ENCODE data around the gene FXYD5.
"Not testable (repeated sequence)": the region's sequence is repeated elsewhere in the genome, so short reads cannot be mapped to it uniquely, and the experiment has no call there.

The FXYD5 gene

DNA sequence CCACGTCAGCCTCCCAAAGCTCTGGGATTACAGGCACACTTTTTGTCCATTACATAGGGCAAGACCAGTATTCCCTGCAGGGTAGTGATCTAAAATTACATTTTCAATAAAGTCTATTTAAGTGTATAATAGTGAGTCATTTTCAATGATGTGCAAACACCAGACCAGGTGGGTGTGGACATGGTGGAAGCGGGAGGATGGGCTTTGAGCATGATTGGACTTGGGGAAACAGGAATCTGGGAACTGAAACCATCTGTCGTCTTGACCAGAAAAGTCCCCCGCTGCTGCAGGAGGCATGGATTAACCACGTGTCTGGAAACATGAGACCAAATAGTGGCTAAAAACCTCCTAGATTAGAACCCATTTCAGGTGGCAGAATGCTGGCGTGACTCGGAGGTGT lies 34.0 kb upstream of the FXYD5 start:
- no peak for DNase-seq (ENCODE audit: low read depth)

- DNase-seq (ENCODE audit: low read depth): no peak
These were observed 33.6 kb upstream of the FXYD5 start for GRCh38 chr19:35120898-35121297.

DNA sequence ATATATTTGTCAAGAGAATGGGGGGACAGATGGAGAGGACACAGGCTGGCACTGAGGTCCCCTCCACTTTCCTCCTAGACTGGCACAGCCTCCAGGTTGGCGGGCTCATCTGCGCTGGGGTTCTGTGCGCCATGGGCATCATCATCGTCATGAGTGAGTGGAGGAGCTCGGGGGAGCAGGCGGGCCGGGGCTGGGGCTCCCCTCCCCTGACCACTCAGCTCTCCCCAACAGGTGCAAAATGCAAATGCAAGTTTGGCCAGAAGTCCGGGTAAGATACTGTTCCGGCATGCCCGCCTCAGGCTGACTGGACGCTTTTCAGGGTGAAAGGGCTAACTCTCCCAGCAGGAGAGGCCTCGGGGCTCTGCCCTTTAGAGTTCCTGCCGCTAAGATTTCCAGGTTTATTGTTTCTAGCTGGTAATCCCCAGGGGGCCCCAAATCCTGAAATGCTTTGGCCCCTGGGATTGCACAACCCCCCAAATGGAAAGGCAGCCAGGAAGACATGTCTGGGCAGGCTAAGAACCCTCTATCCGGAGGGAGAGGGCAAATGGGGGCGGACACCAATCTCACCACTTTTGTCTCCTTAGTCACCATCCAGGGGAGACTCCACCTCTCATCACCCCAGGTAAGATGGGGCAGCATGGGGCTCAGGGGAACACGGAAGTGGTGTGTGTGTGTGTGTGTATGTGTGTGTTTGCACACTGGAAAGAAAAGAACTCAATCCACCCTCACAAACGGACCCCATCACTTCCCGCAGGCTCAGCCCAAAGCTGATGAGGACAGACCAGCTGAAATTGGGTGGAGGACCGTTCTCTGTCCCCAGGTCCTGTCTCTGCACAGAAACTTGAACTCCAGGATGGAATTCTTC lies 31.6 kb upstream of the FXYD5 start:
- DNase-seq (ENCODE audit: low read depth): no peak

GRCh38 chr19:35123573-35123972 lies 31.0 kb upstream of the FXYD5 start:
- DNase-seq (ENCODE audit: low read depth): no peak

GRCh38 chr19:35124098-35125060 lies 30.2 kb upstream of the FXYD5 start:
- DNase-seq (ENCODE audit: low read depth): peak; percentile 81

GRCh38 chr19:35125270-35125717 lies 29.2 kb upstream of the FXYD5 start:
- DNase-seq (ENCODE audit: low read depth): no peak

DNA sequence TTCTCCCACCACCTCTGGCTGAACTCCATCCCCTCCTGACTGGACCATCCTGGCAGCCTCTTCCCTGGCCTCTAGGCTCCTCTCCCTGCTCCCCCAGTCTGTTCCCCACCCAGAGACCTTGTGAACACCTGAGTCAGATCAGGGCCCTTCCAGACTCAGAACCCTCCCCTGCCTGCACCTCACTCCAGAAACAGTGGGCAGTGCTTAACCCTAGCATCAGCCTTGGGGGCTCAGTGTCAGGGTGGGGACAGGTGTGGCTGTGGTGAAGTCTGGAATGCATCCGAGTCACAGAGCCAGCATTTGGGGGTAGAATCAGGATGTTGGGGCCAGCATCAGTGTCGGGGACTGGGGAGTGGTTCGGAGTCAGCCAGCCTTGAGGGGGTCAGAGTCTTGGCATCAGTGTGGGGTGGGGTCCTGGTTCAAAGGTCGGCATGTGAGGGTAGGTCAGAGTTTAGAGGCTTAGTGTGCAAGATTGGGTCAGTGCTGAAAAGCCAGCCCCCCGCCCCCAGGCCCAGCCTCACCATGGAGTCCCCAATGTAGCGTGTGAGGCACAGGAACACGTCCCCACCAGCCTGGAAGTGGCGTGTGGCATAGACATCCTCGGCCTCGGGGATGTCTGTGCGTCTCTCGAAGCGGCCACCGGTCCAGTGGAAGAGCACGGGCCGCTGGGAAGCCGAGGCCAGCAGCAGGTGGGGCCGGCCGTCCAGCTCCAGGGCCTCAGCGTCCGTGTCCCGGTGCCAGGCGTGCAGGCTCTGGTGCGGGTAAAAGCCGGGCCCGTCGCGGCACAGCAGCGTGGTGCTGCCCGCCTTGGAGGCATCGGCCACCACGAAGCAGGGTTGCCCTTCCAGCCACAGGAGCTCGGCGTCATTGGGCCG lies 28.5 kb upstream of the FXYD5 start:
- no peak for DNase-seq (ENCODE audit: low read depth)

- DNase-seq (ENCODE audit: low read depth): no peak
These were observed 27.9 kb upstream of the FXYD5 start for GRCh38 chr19:35126624-35126959.

DNA sequence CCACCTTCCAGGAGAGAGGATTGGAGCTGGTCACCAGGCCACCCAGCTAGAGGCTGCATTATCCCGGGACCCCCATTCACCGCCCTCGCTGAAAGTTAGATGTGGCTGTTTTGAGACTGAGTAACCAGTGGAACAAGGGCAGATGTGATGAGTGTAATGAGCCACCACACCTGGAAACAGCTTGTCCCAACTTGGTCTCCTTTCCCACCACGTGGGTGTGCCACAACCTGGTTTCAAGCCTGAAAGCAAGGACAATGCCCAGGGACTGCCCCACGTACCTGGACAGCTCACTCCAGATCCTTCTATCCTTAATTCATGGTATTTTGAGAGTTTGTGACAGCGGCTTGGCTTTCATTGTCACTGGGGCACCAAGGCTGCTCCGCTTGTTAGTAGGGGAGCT lies 26.7 kb upstream of the FXYD5 start:
- no peak for DNase-seq (ENCODE audit: low read depth)

DNA sequence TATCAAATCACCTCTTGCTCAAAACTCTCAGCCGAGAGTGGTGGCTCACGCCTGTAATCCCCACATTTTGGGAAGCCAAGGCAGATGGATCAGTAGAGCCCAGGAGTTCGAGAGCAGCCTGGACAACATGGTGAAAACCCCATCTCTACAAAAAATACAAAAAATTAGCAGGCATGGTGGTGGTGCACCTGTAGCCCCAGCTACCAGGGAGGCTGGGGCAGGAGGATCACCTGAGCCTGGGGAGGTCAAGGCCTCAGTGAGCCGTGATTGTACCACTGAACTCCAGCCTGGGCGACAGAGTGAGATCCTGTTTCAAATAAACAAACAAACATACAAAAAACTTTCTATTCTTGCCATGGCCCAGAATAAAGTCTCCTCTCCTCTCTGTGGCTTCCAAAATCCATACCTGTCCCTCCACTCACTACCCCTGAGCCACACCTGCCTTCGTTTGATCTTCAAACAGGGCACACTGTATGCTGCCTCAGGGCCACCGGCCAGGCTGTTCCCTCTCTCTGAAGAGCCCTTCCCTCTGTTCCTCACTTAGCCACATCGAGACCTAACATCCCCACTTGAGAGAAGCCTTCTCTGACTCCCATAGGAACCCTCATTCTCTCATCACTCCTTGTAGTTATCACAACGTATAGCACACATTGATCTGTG lies 26.0 kb upstream of the FXYD5 start:
- no peak for DNase-seq (ENCODE audit: low read depth)

DNA sequence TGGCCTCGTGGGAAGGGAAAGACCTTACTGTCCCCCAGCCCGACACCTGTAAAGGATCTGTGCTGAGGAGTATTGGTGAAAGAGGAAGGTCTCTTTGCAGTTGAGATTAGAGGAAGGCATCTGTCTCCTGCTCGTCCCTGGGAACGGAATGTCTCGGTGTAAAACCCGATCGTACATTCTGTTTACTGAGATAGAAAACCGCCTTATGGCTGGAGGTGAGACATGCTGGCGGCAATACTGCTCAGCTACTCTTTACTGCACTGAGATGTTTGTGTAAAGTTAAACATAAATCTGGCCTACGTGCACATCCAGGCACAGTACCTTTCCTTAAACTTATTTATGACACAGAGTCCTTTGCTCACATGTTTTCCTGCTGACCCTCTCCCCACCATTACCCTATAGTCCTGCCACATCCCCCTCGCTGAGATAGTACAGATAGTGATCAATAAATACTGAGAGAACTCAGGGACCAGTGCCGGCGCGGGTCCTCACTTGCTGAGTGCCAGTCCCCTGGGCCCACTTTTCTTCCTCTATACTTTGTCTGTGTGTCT lies 24.7 kb upstream of the FXYD5 start:
- DNase-seq (ENCODE audit: low read depth): not testable (repeated sequence)

DNA sequence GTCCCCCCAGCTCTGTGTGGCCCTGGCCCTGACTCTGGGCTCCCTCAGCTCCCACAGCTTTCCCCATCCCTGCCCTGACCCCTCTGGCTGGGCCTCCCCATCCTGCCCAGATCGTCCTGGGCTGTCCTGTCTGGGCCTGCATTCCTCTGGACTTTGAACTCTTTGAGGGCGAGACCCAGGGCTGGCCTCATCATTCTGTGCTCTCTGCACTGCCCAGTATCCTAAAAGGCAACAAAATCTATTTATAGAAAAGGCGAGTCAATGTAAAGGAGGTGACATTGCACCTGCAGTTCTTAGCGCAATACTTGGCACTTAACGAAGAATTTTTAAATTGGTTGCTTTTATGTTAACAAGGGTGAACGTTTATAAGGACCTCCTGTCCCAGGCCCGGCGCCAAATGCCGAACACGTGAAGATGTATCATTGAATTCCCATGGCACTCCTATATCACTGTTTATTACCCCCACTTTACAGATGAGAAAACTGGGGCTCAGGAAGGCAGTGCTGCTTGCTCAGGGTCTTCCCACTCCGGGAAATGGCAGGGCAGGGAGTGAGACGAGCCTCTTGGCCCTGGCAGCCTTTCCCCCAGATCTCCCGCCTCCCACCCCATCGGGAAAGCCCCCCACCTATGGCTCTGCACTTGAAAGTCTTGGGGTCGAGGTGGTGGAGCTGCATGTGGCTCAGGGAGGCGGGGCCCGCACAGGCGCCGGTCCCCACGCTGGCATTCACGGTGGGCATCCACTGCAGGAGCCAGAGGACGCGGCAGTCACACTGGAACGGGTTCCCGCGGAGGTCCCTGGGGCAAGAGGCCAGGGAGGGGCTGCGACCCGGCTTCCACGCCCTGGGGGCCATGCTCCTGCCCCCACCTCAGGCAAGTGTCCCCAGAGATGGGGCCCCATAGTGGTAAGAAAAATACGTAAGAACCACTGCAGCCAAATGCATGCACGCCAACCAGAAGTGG lies 23.5 kb upstream of the FXYD5 start:
- DNase-seq (ENCODE audit: low read depth): no peak

GRCh38 chr19:35132254-35132653 lies 22.3 kb upstream of the FXYD5 start:
- no peak for DNase-seq (ENCODE audit: low read depth)

DNA sequence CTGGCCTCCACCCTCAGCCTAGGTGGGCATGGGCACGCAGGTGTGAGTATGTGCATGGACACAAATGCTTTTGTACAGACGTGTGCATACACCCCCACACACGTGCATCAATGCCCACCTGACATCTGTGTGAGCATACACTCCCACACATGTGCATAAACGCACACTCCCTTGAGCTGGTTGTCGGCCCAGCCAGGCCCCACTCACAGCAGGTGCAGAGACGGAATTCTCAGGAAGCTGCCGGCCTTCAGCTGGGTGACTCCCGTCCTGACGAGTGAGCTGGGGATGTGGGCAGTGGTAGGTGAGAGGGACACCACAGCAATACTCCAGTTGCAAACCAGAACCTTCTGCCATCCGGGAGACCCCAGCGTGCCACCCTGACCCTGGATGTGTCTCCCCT lies 20.7 kb upstream of the FXYD5 start:
- no peak for DNase-seq (ENCODE audit: low read depth)

DNA sequence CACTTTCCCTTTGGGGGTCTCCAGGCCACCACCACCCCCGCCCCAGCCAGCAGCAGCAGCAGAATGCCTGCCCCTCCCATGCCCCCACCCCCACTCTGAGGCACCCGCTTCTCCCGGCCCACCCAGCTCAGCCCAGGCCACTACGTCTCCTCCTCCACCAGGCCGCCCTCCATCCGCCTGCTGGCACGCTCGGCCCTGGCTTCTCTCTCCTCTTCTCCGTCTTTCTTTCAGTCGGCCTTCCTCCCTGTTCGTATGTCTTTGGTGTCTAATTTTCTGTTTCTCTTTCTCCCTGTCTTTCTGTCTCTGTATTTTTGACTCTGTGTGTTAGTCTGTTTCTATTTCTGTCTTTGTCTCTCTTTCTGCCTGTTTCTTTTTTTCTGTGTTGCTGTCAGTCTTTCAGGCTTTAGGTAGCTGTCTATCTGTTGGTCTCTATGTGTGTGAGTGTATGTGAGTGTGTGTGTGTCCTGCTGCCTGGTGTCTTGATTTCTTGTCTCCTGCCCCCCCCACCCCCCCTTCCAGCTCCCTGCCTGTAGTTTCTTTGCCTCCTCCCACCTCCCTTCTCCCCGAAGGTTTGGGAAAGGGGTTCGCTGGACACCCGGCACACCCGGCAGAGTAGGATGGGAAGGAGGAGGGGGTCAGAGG lies 19.8 kb upstream of the FXYD5 start, which contains the start of gene LGI4:
TSS of gene LGI4 (minus strand) at position 459 of the 642 bp plus-strand sequence. CDS start at position 80, 379 bp downstream.
- no peak for DNase-seq (ENCODE audit: low read depth)

- peak; percentile 46 for DNase-seq (ENCODE audit: low read depth)
These were observed 19.1 kb upstream of the FXYD5 start for GRCh38 chr19:35135389-35135909.

GRCh38 chr19:35136231-35136630 lies 18.3 kb upstream of the FXYD5 start:
- DNase-seq (ENCODE audit: low read depth): no peak

GRCh38 chr19:35136977-35137702 lies 17.4 kb upstream of the FXYD5 start:
- DNase-seq (ENCODE audit: low read depth): no peak

Data from activated T-helper 9 cell treated with anti-CD3 and anti-CD28 coated beads, Interleukin-2, amount 50 U/mL, for 16 hours (primary cell).